Measurements from ENCODE around the gene TRIO. TPM values are rescaled to one million over a fixed set of nuclear protein-coding genes. Genes with fewer than 3 reads are reported as not detected.

The TRIO gene
- total RNA-seq, 1 experiment from 2014 or later: 136 TPM

DNA sequence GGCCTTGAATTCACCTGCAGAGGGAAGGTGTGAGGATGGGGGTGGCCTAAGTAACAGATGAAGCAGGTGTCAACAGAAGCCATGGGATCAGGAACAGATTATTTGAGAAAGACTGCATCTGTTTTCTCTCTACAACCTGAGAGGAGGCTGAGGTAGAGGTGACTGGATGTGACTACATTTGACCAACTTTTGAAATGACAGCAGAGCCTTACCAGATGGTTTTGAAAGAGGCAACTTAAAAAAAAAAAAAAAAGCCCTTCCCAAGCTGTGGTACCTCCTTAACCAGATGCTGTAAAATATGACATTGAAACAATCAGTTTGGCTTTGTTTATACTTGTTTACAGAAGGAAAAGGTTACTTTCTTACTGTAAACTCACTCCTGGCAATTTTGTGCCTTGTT is 108.6 kb downstream of the TRIO start:
- H3K4me1 Mint-ChIP-seq (ENCODE audit: insufficient read depth, unreplicated experiment): peaks cover 10% of the 10 kb centered on the region
- peaks cover 4% of the 10 kb centered on the region for H3K36me3 Mint-ChIP-seq (ENCODE audit: insufficient read depth, unreplicated experiment)
- intact Hi-C loops (cut with micrococcal nuclease): no loop called here
- POLR2A ChIA-PET: no interaction called here
- no TSS peak for BruUV-seq (replicated peaks)
- no peaks in the 10 kb centered on the region for H3K9me3 Mint-ChIP-seq (ENCODE audit: unreplicated experiment)
- DNase-seq (ENCODE audit: unreplicated experiment): no peak
- TF ChIP-seq, protein P1, sequence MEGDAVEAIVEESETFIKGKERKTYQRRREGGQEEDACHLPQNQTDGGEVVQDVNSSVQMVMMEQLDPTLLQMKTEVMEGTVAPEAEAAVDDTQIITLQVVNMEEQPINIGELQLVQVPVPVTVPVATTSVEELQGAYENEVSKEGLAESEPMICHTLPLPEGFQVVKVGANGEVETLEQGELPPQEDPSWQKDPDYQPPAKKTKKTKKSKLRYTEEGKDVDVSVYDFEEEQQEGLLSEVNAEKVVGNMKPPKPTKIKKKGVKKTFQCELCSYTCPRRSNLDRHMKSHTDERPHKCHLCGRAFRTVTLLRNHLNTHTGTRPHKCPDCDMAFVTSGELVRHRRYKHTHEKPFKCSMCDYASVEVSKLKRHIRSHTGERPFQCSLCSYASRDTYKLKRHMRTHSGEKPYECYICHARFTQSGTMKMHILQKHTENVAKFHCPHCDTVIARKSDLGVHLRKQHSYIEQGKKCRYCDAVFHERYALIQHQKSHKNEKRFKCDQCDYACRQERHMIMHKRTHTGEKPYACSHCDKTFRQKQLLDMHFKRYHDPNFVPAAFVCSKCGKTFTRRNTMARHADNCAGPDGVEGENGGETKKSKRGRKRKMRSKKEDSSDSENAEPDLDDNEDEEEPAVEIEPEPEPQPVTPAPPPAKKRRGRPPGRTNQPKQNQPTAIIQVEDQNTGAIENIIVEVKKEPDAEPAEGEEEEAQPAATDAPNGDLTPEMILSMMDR (IDR thresholded peaks at IDR 0.05; ENCODE audit: unreplicated experiment): no peak
- peak overlapping the region; percentile 64 for H3K27ac Mint-ChIP-seq (ENCODE audit: low read depth, unreplicated experiment)
- no peaks in the 10 kb centered on the region for H3K27me3 Mint-ChIP-seq (ENCODE audit: insufficient read depth, unreplicated experiment)
- CTCF ChIA-PET: no interaction called here
- no peak overlapping the region for H3K4me3 Mint-ChIP-seq (ENCODE audit: unreplicated experiment)

DNA sequence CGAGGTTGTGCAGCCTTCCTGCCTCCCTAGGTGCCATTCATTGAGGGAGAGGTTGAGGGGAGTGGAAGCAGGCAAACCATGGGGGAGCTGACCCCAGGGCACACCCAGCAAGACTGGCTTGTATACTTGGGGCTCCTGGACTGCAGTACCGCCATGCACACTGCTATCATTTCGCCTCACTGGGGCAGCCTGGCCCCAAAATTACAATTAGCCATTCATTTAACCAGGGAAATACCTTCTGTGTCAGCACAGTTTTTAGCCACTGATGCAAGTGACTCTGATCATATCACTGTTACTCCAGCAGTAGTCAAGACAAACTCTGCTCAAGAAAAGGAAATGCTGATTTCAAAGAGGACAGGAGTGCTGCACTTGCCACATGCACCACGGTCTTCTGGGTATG is 109.7 kb downstream of the TRIO start:
- CTCF ChIA-PET: no interaction called here
- intact Hi-C loops (cut with micrococcal nuclease): no loop called here
- H3K27ac Mint-ChIP-seq (ENCODE audit: low read depth, unreplicated experiment): no peak overlapping the region
- POLR2A ChIA-PET: no interaction called here
- no peak overlapping the region for H3K4me3 Mint-ChIP-seq (ENCODE audit: unreplicated experiment)
- peaks cover 7% of the 10 kb centered on the region for H3K4me1 Mint-ChIP-seq (ENCODE audit: insufficient read depth, unreplicated experiment)
- TF ChIP-seq, protein P1 (IDR thresholded peaks at IDR 0.05; ENCODE audit: unreplicated experiment): no peak
- no peaks in the 10 kb centered on the region for H3K9me3 Mint-ChIP-seq (ENCODE audit: unreplicated experiment)
- peaks cover 4% of the 10 kb centered on the region for H3K36me3 Mint-ChIP-seq (ENCODE audit: insufficient read depth, unreplicated experiment)
- no TSS peak for BruUV-seq (replicated peaks)
- no peaks in the 10 kb centered on the region for H3K27me3 Mint-ChIP-seq (ENCODE audit: insufficient read depth, unreplicated experiment)
- no peak for DNase-seq (ENCODE audit: unreplicated experiment)

DNA sequence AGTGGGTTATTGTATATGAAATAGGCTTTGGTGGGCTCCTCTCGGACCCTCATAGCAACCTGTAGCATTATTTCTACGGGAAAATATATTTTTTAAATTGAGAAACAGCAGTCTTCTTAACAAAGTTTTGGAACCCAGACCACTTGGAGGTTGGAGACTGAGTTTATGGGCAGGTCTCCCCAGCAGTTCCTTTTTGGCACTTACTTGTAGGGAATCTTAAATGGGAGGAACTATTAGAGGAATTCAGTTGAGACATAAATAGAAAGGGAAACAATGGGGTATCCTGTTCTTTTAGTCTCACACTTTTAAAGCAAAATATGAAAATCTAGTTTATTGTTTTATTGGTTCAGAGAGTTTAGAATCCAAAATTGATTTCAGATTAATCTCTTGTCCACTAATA is 111.5 kb downstream of the TRIO start:
- H3K27ac Mint-ChIP-seq (ENCODE audit: low read depth, unreplicated experiment): no peak overlapping the region
- no peaks in the 10 kb centered on the region for H3K9me3 Mint-ChIP-seq (ENCODE audit: unreplicated experiment)
- H3K36me3 Mint-ChIP-seq (ENCODE audit: insufficient read depth, unreplicated experiment): peaks cover 4% of the 10 kb centered on the region
- no peak overlapping the region for H3K4me3 Mint-ChIP-seq (ENCODE audit: unreplicated experiment)
- intact Hi-C loops (cut with micrococcal nuclease): no loop called here
- TF ChIP-seq, protein P1 (IDR thresholded peaks at IDR 0.05; ENCODE audit: unreplicated experiment): no peak
- H3K4me1 Mint-ChIP-seq (ENCODE audit: insufficient read depth, unreplicated experiment): peaks cover 7% of the 10 kb centered on the region
- ChIA-PET CTCF (interaction anchor here (0.7 kb wide), 1 partner anchor 264 kb away, joined by 3 read pairs; no protein-coding TSS in a partner anchor), POLR2A (no interaction called here)
- no TSS peak for BruUV-seq (replicated peaks)
- H3K27me3 Mint-ChIP-seq (ENCODE audit: insufficient read depth, unreplicated experiment): no peaks in the 10 kb centered on the region
- no peak for DNase-seq (ENCODE audit: unreplicated experiment)

DNA sequence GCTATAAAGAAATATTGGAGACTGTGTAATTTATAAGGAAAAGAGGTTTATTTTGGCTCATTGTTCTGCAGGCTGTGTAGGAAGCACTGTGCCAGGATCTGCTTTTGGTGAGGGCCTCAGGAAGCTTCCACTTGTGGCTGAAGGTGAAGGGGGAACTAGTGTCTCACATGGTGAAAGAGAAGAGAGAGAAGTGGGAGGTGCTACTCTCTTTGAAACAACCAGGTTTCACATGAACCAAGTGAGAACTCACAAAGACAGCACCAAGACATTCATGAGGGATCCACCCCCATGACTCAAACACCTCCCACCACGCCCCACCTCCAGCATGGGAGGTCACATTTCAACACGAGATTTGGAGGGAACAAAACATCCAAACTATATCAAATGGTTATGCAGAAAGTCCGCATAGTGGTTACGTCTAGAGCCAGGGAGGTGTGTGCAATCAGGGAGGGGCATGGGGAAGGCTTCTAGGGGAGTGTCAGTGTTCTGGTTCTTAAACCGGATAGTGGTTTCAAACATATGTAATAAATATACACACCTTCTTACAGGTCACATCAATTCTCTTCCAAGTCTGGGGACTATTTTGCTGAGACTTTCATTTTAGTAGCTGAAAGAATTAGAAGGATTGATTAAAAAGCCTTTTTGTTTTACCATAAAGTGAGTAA is 113.0 kb downstream of the TRIO start:
- POLR2A ChIA-PET: no interaction called here
- no TSS peak for BruUV-seq (replicated peaks)
- intact Hi-C loops (cut with micrococcal nuclease): no loop called here
- H3K4me1 Mint-ChIP-seq (ENCODE audit: insufficient read depth, unreplicated experiment): no peaks in the 10 kb centered on the region
- H3K27me3 Mint-ChIP-seq (ENCODE audit: insufficient read depth, unreplicated experiment): no peaks in the 10 kb centered on the region
- peaks cover 4% of the 10 kb centered on the region for H3K36me3 Mint-ChIP-seq (ENCODE audit: insufficient read depth, unreplicated experiment)
- H3K27ac Mint-ChIP-seq (ENCODE audit: low read depth, unreplicated experiment): no peak overlapping the region
- TF ChIP-seq, protein P1 (IDR thresholded peaks at IDR 0.05; ENCODE audit: unreplicated experiment): no peak
- no peak overlapping the region for H3K4me3 Mint-ChIP-seq (ENCODE audit: unreplicated experiment)
- DNase-seq (ENCODE audit: unreplicated experiment): no peak
- no peaks in the 10 kb centered on the region for H3K9me3 Mint-ChIP-seq (ENCODE audit: unreplicated experiment)
- CTCF ChIA-PET: interaction anchor here (5.1 kb wide), 1 partner anchor 14 kb away, joined by 23 read pairs; no protein-coding TSS in a partner anchor

All from MCF 10A (cell line).